Mesothelial cell of epicardium (in vitro differentiated cells): Measurements from ENCODE around the gene ANKRD13D. TPM values are rescaled to one million over a fixed set of nuclear protein-coding genes. Genes with fewer than 3 reads are reported as not detected.

Source experiments
- DNase-seq, 2 experiments: peaks; one replicate each; pipeline ENCODE4 v3.0.0; 2021; ENCODE audit warnings: low spot score in 2 of 2; ENCODE audit not compliant: unreplicated experiment in 2 of 2
- H3K27ac Mint-ChIP-seq: 2 replicates; pipeline ENCODE4 v1.8.0; 2021; ENCODE audit warnings: mixed read lengths
- H3K27me3 Mint-ChIP-seq: 2 replicates; pipeline ENCODE4 v1.8.0; 2021; ENCODE audit warnings: low read depth, mixed read lengths
- H3K36me3 Mint-ChIP-seq: 2 replicates; pipeline ENCODE4 v1.8.0; 2021; ENCODE audit warnings: mixed read lengths
- H3K4me1 Mint-ChIP-seq: 2 replicates; pipeline ENCODE4 v1.8.0; 2021; ENCODE audit warnings: mixed read lengths
- H3K4me3 Mint-ChIP-seq: 2 replicates; pipeline ENCODE4 v1.8.0; 2021; ENCODE audit warnings: mild to moderate bottlenecking, moderate library complexity, mixed read lengths
- H3K9me3 Mint-ChIP-seq: 2 replicates; pipeline ENCODE4 v1.8.0; 2021; ENCODE audit warnings: mixed read lengths
- CTCF ChIP-seq: fragments of 200-600 bp; sonication (generic); IDR thresholded peaks from one replicate; pipeline ENCODE4 v1.5.0; 2021; ENCODE audit warnings: antibody characterized with exemption; ENCODE audit not compliant: unreplicated experiment
- total RNA-seq: library from RNA; stranded (reverse); gene quantifications from 3 replicates; pipeline ENCODE4 v1.2.1, GENCODE V29; 2021

Gene ANKRD13D
- total RNA-seq, 1 donor from 2014 or later, result 76.5 TPM

GRCh38 chr11:67252831-67253239 is 36.3 kb upstream of the ANKRD13D start:
- Mint-ChIP-seq H3K9me3 (no peaks in the 10 kb centered on the region), H3K4me1 (peaks cover 38% of the 10 kb centered on the region), H3K4me3 (no peak overlapping the region), H3K27ac (peak overlapping the region; percentile 84), H3K36me3 (peaks cover 60% of the 10 kb centered on the region), H3K27me3 (no peaks in the 10 kb centered on the region)
- no peak for TF ChIP-seq CTCF
- no peak for DNase-seq

- no peak overlapping the region for H3K4me3 Mint-ChIP-seq
These were observed 35.1 kb upstream of the ANKRD13D start for GRCh38 chr11:67253872-67254624.

GRCh38 chr11:67254798-67255197 is 34.3 kb upstream of the ANKRD13D start:
- no peak for TF ChIP-seq CTCF

More at GRCh38 chr11:67253872-67254624, 35.1 kb upstream of the ANKRD13D start:
- peaks cover 26% of the 10 kb centered on the region for H3K4me1 Mint-ChIP-seq
- no peak for TF ChIP-seq CTCF
- no peak for DNase-seq
- H3K27ac Mint-ChIP-seq, result peak overlapping the region; percentile 84
- H3K9me3 Mint-ChIP-seq, result no peaks in the 10 kb centered on the region
- no peaks in the 10 kb centered on the region for H3K27me3 Mint-ChIP-seq
- H3K36me3 Mint-ChIP-seq, result peaks cover 49% of the 10 kb centered on the region

GRCh38 chr11:67255353-67255752 is 33.8 kb upstream of the ANKRD13D start:
- no peak overlapping the region for H3K4me3 Mint-ChIP-seq
- H3K4me1 Mint-ChIP-seq, result peaks cover 20% of the 10 kb centered on the region
- TF ChIP-seq CTCF, result no peak
- H3K27ac Mint-ChIP-seq, result peak overlapping the region; percentile 30
- H3K27me3 Mint-ChIP-seq, result no peaks in the 10 kb centered on the region
- no peak for DNase-seq
- no peaks in the 10 kb centered on the region for H3K9me3 Mint-ChIP-seq
- H3K36me3 Mint-ChIP-seq, result peaks cover 36% of the 10 kb centered on the region

More at GRCh38 chr11:67254798-67255197, 34.3 kb upstream of the ANKRD13D start:
- Mint-ChIP-seq H3K9me3 (no peaks in the 10 kb centered on the region), H3K4me3 (no peak overlapping the region), H3K27me3 (no peaks in the 10 kb centered on the region), H3K36me3 (peaks cover 41% of the 10 kb centered on the region), H3K27ac (peak overlapping the region; percentile 84), H3K4me1 (peaks cover 20% of the 10 kb centered on the region)
- no peak for DNase-seq

GRCh38 chr11:67255864-67256263 is 33.2 kb upstream of the ANKRD13D start:
- DNase-seq, result no peak
- TF ChIP-seq CTCF, result no peak
- peaks cover 31% of the 10 kb centered on the region for H3K36me3 Mint-ChIP-seq
- no peaks in the 10 kb centered on the region for H3K27me3 Mint-ChIP-seq
- no peak overlapping the region for H3K4me3 Mint-ChIP-seq
- peaks cover 20% of the 10 kb centered on the region for H3K4me1 Mint-ChIP-seq
- no peaks in the 10 kb centered on the region for H3K9me3 Mint-ChIP-seq
- H3K27ac Mint-ChIP-seq, result no peak overlapping the region
